Omental fat pad (tissue), 4 donors: ENCODE data around the gene GALNT15. TPM values are rescaled to one million over a fixed set of nuclear protein-coding genes. Genes with fewer than 3 reads are reported as not detected.

ENCODE experiments used
- ATAC-seq: fragments of 150-250 bp; one replicate; pipeline ENCODE4 v1.9.1; 2016; ENCODE audit warnings: mild to moderate bottlenecking, moderate library complexity; ENCODE audit not compliant: low FRiP score
- DNase-seq: peaks from one replicate; pipeline ENCODE4 v3.0.0-alpha.2; 2019; ENCODE audit warnings: low spot score
- total RNA-seq, 4 donors: library from RNA; depleted of rRNA; stranded (reverse); fragments of >200 nt; gene quantifications; one replicate each; pipeline ENCODE4 v1.1.0, GENCODE V29; 2016
- TF ChIP-seq, protein P1 (sequence below), 3 donors: fragments of 450-650 bp; IDR thresholded peaks; one replicate each; pipeline ENCODE4 v1.5.1; 2016 to 2017; ENCODE audit warnings: antibody characterized with exemption in 3 of 3, mild to moderate bottlenecking in 3 of 3, moderate library complexity in 2 of 3

Gene GALNT15
- total RNA-seq, 4 donors from 2014 or later: 135 to 717 (median 384) TPM

DNA sequence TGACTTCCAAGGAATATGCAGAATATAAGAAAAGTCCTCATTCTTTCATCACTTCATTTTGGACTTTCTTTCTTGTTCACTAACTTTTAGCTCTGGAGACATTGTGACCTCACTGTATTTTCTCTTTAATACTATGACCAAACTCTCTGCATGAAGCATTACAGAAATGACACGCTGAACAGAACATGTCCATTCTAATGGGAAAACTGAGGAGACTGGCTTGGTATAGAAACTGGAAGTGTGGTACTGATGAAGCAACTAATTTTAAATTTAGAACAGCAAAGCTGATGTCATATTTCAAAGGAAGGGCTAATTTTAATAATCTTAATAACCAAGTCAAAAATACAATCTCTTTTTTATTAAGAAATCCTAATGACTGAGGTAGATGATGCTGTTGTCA lies 85.6 kb downstream of the GALNT15 start:
- ATAC-seq: no peak
- TF ChIP-seq, protein P1, sequence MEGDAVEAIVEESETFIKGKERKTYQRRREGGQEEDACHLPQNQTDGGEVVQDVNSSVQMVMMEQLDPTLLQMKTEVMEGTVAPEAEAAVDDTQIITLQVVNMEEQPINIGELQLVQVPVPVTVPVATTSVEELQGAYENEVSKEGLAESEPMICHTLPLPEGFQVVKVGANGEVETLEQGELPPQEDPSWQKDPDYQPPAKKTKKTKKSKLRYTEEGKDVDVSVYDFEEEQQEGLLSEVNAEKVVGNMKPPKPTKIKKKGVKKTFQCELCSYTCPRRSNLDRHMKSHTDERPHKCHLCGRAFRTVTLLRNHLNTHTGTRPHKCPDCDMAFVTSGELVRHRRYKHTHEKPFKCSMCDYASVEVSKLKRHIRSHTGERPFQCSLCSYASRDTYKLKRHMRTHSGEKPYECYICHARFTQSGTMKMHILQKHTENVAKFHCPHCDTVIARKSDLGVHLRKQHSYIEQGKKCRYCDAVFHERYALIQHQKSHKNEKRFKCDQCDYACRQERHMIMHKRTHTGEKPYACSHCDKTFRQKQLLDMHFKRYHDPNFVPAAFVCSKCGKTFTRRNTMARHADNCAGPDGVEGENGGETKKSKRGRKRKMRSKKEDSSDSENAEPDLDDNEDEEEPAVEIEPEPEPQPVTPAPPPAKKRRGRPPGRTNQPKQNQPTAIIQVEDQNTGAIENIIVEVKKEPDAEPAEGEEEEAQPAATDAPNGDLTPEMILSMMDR (IDR thresholded peaks at IDR 0.05): no peak
- no peak for DNase-seq

GRCh38 chr3:16262174-16262573 lies 87.7 kb downstream of the GALNT15 start:
- TF ChIP-seq, protein P1 (IDR thresholded peaks at IDR 0.05): no peak
- DNase-seq: no peak
- no peak for ATAC-seq

DNA sequence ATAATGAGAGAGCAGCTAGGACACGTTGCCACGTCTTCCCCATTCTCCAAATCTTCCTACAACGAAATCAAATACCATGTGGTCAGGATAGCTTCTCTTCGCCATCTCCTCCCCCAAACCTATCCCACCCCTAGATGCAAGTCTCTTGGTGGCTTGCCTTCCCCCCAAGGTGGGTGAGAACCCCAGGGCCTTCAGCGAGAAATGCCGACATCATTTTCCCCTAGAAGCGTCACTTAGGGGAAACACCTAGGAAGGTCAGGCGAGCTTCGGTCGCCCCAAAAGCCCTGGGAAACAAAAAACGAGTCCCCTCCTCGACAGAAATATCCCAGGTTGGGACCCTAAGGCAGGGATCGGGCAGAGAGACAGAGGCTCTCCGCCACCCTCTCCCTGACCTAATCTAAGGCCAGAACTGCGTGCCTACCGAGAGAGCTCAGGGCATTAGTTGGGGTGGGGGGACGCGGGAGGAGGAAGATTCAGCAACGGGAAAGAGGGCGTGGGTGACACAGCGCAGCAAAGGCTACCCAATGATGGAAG lies 89.8 kb downstream of the GALNT15 start:
- TF ChIP-seq, protein P1 (IDR thresholded peaks at IDR 0.05): no peak
- DNase-seq (no peak), ATAC-seq (peak; percentile 77)

DNA sequence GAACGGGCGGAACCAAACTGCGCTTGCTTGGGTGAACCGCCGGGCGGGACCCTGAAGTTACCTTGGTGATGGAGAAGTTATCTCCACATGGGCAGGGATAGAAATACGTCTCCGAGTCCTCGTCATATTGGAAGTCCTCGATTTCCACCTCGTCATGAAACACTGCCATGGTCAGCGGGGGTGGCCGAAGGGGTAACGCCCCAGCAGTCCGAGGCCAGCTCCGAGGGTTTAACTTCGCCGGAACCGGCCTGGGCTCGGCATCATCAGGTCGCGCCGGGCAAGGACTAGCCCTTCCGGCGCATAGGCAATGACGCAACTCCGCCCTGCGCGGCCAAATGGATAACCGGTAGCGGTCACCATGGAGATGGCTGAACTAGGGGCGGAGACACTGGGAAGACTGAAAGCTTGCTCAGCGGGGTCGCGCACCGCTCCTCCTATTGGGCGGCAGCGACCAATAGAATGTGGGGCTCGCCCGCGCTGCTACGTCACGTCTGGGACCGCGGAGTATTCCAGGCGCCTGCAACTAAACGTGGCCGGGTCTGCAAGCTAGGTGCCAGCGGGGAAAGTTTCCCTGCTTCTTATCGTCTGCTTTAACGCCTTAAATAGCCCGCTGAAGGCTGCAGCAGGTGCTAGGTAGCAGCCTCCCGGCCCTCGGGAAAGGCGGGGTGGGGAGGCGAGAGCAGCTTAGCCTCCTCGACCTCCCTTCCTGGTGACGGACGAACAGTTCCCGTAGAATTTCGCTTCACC lies 90.4 kb downstream of the GALNT15 start, which contains the start of the genes DPH3 and OXNAD1:
TSS of gene DPH3 (minus strand) at position 236 of the 747 bp plus-strand sequence. CDS start at position 169, 67 bp downstream.
TSS of gene OXNAD1 (plus strand) at position 505 of the 747 bp plus-strand sequence. CDS start 5,741 bp downstream, outside the sequence.
- TF ChIP-seq, protein P1 (IDR thresholded peaks at IDR 0.05): no peak
- ATAC-seq (peak; percentile 99), DNase-seq (peak; percentile 98)

DNA sequence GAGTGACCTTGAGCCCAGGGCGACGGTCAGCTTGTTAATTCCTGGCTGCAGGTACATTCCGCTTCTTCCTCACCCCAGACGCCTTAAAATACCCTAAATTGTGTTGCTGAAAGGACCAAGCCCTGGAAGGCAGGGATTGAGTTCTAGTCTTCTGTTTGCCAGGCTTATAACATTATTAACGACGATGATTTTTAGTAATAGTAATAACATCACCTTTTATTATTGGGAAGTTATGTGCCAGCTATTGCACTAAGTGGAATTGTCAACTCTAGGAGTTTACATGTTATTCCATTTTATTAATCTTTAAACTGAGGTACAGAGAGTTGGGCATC lies 90.9 kb downstream of the GALNT15 start:
- ATAC-seq (no peak), DNase-seq (no peak)
- TF ChIP-seq, protein P1 (IDR thresholded peaks at IDR 0.05): no peak

DNA sequence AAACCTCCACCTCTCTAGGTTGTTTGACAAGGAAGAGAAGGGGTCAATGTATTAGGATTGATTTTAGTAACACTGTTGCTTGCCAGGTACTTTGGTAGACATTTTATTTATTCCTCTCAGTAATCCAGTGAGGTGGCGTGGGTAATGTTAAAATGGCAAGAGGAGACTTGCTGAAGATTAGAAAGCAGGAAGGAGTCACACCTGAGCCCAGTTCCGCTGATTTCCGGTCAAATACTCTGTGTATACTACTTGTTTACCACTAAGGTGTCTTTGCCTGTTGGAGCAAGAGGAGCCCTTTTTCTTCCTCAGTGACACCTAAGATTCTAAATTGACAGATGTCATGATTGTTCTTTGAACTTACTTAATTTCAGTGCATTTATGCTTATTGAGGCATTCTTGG lies 92.2 kb downstream of the GALNT15 start:
- TF ChIP-seq, protein P1 (IDR thresholded peaks at IDR 0.05): no peak
- no peak for ATAC-seq

GRCh38 chr3:16270855-16271254 lies 96.4 kb downstream of the GALNT15 start:
- ATAC-seq (no peak), DNase-seq (no peak)
- TF ChIP-seq, protein P1 (IDR thresholded peaks at IDR 0.05): no peak

More for the DNA sequence above, 92.2 kb downstream of the GALNT15 start:
- no peak for DNase-seq
